SW480 (cell line): ENCODE measurements around the gene PLIN4.
A peak's percentile ranks its signal among the peaks of the same experiment; 100 is the strongest.

Experiments
- DNase-seq: peaks from one replicate; pipeline ENCODE4 v3.0.0-alpha.2; 2016; ENCODE audit warnings: low spot score

The PLIN4 gene

GRCh38 chr19:4506449-4507149 is 11.7 kb downstream of the PLIN4 start:
- no peak for DNase-seq

GRCh38 chr19:4505570-4506448 is 12.5 kb downstream of the PLIN4 start:
- DNase-seq, result no peak

- DNase-seq, result no peak
Observed at GRCh38 chr19:4504891-4505569, 13.3 kb downstream of the PLIN4 start.

GRCh38 chr19:4504297-4504701 is 14.0 kb downstream of the PLIN4 start:
- no peak for DNase-seq

GRCh38 chr19:4503825-4504170 is 14.5 kb downstream of the PLIN4 start:
- DNase-seq, result no peak

- no peak for DNase-seq
Observed at GRCh38 chr19:4503132-4503824, 15.0 kb downstream of the PLIN4 start.

GRCh38 chr19:4502282-4503131 is 15.8 kb downstream of the PLIN4 start:
- no peak for DNase-seq

GRCh38 chr19:4501691-4502090 is 16.6 kb downstream of the PLIN4 start:
- no peak for DNase-seq

GRCh38 chr19:4500841-4501591 is 17.3 kb downstream of the PLIN4 start:
- no peak for DNase-seq

- DNase-seq, result no peak
Observed at GRCh38 chr19:4499855-4500254, 18.4 kb downstream of the PLIN4 start.

GRCh38 chr19:4499318-4499717 is 19.0 kb downstream of the PLIN4 start:
- DNase-seq, result no peak

- DNase-seq, result no peak
Observed at GRCh38 chr19:4498694-4499093, 19.6 kb downstream of the PLIN4 start.

- DNase-seq, result no peak
Observed at GRCh38 chr19:4497770-4498389, 20.4 kb downstream of the PLIN4 start.

- no peak for DNase-seq
Observed at GRCh38 chr19:4496304-4496703, 22.0 kb downstream of the PLIN4 start.

- DNase-seq, result peak; percentile 37
Observed at GRCh38 chr19:4495471-4495870, 22.8 kb downstream of the PLIN4 start.

GRCh38 chr19:4494691-4495064 is 23.6 kb downstream of the PLIN4 start:
- no peak for DNase-seq

GRCh38 chr19:4493929-4494690 is 24.2 kb downstream of the PLIN4 start:
- no peak for DNase-seq

- DNase-seq, result no peak
Observed at GRCh38 chr19:4493104-4493928, 25.0 kb downstream of the PLIN4 start.
